GM12892 (cell line): ENCODE results near the gene ZNF140.

ENCODE experiments used
- POLR2AphosphoS5 ChIP-seq: IDR thresholded peaks from 2 replicates; pipeline ENCODE4 v1.6.1; 2011; ENCODE audit warnings: low read depth, low read length, control low read depth
- TAF1 ChIP-seq: IDR thresholded peaks from 2 replicates; pipeline ENCODE4 v1.6.1; 2011; ENCODE audit warnings: low read depth, mild to moderate bottlenecking, control low read depth, low read length, borderline replicate concordance

- TF ChIP-seq TAF1 (no peak), POLR2AphosphoS5 (no peak)
Measured at GRCh38 chr12:133129368-133130037, 48.8 kb downstream of the ZNF140 start.
